ENCODE results near the gene IQCC.

IQCC gene

DNA sequence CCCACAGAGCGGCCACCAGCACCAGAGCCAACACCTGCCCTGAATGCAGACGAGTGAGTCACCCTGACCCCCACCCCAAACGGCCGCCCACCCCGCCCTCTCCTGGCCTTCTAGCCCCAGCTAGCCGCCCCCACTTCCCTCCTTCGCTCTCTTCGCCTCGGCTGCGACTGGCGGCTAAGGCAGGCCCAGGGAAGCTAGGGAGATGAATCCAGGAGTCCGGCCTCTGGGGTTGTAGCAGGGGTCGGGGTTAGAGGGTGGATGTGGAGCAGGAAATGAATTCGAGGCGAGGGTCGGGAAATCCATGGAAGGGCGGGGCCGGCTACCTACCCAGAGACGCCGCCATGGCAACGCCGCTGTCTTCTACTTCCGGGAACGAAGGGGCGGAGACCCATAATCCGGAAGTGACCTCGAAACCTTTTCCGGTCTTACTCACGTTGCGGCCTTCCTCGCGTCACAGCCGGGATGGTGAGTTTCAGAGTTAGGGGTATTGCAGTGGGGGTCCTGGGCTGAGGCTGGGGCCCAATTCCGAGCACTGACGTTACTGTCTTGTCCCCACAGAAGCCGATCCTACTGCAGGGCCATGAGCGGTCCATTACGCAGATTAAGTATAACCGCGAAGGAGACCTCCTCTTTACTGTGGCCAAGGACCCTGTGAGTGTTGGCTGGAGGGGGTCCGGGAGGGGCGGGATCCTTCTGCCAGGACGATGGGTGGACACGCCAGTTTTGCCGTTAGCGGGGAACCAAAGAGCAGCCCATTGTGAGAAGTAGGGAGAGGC, 16.7 kb downstream of the IQCC start, which contains the start of the genes EIF3I and TMEM234:
Gene EIF3I (plus strand): TSS at position 428 of the 776 bp plus-strand sequence. CDS start 35 bp downstream, at position 463.
Gene TMEM234 (minus strand): TSS at position 374 of the 776 bp plus-strand sequence. CDS start 31 bp downstream, at position 343.
- DNase-seq = peak in 50 of 51 donors; percentile 14 to 95 (median 84)

DNA sequence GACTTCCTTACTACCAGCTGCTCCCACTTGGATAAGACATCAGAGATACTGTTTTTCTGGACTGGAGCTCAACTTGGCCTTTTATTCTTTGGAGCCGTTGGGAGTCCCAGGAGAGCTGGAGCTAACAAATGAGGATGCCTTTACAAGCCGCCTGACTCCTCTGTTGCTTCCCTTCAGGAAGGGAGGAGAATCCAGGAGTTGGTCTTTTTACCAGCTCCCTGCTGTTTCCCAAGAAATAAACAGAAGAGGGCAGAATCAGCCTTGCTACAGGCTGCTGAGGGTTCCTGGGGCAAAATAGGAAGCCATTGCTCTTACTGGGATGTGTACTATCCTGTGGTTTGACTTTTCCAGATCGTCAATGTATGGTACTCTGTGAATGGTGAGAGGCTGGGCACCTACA, 18.2 kb downstream of the IQCC start:
- no peak for DNase-seq

DNA sequence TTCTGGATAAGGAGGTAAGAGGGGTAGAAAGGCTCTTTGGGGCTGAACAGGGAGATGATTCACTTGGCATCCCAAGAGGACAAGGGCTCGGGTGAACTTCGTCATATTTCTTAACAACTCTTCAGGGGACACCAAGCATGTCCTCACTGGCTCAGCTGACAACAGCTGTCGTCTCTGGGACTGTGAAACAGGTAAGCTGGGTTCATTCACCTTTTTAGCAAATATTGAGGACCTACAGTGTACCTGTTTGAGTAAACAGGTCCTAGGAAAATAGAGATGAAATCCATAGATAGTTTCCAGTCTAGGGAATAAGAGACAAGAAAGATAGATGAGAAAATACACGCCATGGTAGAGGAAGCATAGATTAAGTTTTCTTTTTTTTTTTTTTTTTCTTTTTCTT, 18.8 kb downstream of the IQCC start:
- no peak for DNase-seq

DNA sequence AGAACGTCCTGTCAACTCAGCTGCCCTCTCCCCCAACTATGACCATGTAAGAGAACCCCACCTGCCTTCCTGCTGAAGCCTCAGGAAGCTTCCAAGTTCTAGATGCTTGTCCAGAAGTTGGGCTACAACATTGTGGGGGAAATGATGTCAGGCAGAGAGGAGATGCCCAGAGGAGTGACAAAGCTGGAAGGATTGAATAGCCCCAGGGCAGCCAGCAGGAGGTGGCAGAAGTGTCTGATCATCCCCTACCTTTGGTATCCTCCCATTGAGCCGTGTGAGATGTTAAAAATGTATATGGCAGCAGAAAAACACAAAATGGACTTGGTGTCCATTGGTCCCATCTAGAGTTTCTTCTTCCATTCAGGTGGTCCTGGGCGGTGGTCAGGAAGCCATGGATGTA, 23.3 kb downstream of the IQCC start:
- DNase-seq = no peak

DNA sequence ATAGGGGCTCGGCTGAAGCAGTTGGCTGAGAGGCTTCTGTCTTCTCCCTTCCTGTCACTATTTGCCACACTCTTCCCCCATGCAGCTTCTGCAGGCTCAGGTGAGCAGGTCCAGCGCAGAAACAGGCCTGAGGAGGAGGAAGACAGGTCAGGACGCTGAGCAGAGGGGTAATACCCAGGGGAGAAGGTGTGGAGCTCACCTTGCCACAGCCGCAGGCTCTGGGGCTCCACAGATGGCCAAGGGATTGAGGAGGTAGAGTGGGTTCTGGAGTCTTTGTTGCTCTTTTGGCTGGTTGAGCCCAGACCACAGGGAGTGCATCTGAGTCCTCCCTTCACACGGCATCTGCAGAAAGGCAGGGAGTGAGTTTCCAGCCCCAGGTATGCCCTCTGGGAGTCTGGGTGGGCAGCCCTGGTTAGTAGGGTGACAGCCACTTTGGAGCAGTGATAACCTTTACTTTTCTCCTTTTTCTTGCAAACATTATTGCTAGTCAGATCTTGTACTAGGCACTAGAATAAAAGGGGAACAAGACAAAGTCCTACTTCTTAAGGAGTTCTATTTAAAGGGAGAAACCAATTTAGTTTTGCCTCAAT, 26.5 kb downstream of the IQCC start:
- DNase-seq = no peak

DNA sequence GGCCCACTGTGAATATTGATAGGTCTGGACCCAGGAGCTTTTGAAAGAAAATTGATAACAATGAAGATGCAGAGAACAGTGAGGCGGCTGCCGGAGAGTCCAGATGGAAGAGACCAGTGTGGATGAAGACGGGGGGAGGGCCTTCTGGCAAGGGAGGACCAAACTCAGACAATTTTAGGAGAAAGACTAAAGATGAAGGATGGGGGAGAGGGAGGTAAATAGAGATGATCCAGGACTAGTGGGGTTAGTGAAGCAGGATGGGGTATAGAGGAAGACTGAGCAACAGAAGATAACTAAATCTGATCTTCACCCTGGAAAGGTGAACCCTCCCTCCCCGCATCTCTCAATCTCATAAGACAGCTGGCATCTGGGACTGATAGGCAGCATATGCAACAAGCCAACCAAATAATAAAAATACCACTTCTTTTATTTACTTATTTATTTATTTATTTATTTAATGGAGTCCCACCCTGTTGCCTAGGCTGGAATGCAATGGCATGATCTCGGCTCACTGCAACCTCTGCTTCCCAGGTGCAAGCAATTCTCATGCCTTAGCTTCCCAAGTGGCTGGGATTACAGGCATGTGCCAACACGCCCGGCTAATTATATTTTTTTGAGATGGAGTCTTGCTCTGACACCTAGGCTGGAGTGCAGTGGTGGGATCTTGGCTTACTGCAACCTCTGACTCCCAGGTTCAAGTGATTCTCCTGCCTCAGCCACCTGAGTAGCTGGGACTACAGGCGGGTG, 27.3 kb downstream of the IQCC start:
- no peak for DNase-seq

DNA sequence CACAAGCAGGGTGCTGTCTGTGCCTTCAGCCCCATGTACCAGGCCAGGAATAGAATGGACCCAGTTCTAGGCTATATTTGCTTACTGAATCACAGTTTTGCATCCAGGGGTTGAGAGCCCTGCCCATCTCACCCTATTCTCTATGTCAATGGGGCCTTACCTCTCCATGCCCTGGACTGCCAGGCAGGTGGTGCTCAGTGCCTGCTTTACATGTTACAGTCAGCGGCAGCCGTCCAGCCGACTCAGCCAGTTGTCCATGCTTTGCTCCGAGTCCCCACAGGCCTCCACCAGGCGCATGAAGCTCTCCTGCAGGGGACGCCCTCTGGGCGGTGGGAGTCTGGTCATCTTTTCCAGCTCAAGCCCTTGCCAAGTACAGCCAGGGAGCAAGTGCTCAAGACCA, 29.3 kb downstream of the IQCC start:
- DNase-seq = no peak

DNA sequence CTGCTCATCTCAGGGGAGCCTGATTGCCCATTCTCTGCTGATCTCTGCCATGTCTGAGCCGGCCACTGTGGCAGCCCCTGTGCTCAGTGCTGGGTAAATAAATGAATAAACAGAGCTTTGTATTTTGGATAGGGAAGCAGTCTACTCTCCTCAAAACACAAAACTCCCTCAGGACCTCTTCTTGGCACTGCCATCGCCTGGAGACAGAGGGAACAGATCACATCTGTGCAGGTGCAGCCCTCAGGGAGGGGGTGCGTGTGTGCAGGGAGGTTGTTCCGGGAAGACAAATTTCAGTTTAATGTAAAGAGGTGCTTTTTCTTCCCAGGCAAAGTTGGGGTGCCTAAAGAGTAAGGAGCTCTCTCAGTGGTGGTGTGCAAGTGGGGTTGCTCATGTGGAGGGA, 33.9 kb downstream of the IQCC start:
- DNase-seq = peak in 4 of 51 donors; percentile 4 to 16 (median 8)

DNA sequence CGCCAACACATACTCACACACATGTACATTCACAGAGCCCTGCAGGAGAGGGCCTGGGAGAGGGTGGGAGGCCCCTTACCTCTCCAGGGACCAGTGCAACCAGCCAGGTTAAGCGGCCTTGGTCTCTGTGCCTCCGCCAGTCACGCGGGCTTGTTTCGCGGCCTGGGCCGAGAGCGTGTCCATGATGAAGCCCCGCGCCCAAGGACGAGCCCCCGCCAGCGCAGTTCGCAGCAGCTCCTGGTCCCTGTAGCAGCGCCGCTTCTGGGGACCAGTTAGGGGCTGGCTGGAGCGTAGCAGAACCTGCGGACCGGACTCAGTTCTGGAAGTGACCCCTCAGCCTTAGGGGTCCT, 34.3 kb downstream of the IQCC start:
- peak in 7 of 51 donors; percentile 8 to 43 (median 32) for DNase-seq

DNA sequence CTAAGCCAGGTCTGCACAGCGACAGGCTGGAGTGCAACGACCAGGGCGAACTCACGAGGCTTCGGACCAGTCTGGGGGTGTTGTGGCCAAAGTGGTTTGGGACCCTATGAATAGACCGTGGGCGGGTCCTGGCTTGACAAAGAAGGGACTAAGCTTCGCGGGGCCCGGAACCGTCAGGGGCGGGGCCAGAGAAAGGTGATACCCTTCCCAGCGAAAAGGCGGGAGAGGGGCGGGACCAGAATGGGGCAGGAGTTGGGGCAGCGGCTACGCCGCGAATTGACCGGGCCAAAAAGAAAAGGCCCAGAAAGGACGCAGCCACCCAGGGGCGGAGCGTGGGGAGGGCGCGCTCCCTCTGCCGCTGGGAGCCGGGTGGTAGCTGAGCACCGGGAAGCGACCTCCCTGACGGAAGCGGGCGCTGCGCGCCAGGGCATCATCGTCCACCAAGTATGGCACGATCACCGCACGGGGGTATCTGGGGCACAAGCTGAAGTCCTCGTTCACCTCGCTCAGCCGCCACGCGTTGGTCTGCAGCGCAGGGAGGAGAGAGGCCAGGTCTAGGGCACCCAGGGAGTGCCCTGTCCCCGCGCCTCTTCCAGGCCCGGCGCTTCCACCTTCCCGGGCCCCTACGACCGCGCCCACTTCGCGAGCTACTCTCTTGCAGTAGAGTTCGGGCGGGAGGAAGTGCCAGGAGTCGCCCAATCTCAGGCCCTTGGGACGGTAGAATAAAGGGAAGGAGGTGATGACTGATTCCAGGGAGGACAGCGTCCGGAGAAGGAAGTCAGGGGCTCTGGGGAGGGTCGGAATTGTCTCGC, 34.9 kb downstream of the IQCC start:
- DNase-seq = peak in 45 of 51 donors; percentile 8 to 81 (median 50)

DNA sequence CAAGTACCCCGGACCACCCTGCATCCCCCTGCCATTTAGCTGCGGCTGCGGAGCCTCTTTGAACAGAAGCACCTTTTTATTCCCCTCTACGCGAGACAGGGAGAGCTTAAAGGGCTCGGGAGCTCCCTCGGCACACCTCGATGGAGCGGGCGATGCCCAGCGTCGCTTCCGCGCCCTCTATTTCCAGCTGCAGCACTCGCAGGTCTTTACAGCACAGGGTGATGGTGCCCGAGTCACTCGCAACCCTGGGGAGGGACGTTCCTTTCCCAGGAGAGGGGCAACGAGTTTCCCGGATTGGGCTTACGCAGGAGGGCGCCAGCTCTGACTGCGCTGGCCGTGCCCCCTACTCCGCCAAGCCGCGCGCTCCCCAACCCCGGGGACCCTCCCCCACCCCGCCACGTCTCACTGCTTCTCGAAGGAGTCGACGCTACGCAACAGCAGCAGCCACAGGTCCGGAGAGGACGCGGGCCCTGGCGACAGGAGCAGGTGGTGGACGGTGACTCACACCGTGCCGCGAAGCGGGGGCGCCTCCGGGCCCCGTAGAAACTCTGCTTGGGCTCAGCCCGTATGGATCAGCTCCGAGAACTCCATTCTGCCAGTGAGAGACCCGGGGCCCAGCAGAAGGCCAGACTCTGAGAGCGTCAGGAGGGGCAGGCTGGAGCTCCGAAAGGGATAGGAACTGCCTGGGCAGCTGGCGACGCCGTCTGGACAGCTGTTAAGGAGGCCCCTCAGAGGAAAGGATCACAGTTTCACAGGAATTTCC, 35.7 kb downstream of the IQCC start:
- peak in 43 of 51 donors; percentile 11 to 79 (median 51) for DNase-seq

DNA sequence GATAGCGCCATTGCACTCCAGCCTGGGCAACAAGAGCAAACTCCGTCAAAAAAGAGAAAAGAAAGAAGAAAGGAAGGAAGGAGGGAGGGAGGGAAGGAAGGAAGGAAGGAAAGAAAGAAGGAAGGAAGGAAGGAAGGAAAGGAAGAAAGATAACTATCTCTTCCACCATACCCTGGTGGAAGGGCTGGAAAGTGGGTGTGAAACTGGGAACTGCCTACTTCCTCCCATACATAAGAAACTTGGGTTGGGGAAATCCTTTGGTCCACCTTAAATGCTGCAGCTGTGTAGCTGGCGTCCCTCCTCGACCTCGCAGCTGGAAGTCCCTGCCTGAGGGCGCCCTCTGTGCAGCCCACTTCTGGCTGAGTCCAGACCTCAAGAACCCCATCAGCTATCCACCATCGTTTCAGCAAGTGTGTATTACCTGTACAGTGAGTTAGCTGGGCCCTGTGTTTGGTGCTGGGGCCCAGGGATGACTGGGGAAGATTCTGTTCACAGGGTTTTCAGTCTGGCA, 36.9 kb downstream of the IQCC start:
- DNase-seq = peak in 31 of 51 donors; percentile 5 to 72 (median 24)

DNA sequence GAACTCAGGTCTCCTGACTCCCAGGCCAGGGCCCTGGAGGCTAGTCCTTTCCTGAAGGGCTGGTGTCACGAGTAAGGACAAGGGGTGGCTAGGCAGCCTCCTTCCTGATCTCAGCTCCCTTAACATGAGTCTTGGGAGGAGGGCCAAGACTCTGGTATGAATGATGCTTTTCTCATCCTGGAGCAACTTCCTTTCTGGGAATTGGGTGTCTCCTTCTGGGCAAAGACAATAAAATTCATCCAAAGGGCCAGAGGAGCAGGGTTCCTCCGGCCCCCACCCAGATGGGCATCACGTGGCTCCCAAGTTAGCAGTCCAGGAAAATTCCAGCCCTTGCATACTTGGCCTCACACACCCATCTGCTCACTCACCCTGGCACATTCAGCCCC, 41.4 kb downstream of the IQCC start, which contains the start of gene FAM167B:
Gene FAM167B (plus strand): TSS at position 335 of the 386 bp plus-strand sequence. CDS start 200 bp downstream, outside the sequence.
- DNase-seq = no peak

DNA sequence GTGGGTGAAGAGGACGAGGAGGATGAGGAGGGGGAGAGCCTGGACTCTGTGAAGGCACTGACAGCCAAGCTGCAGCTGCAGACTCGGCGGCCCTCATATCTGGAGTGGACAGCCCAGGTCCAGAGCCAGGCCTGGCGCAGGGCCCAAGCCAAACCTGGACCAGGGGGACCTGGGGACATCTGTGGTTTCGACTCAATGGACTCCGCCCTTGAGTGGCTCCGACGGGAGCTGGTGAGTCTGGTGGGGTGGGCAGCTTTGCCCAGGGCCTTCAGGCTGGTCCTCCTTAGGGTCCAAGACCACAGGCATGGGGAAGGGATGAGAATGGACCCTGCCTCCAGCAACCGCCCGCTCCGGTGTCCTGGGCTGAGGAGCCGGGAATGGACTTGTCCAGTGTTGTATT, 42.0 kb downstream of the IQCC start:
- DNase-seq = no peak

DNA sequence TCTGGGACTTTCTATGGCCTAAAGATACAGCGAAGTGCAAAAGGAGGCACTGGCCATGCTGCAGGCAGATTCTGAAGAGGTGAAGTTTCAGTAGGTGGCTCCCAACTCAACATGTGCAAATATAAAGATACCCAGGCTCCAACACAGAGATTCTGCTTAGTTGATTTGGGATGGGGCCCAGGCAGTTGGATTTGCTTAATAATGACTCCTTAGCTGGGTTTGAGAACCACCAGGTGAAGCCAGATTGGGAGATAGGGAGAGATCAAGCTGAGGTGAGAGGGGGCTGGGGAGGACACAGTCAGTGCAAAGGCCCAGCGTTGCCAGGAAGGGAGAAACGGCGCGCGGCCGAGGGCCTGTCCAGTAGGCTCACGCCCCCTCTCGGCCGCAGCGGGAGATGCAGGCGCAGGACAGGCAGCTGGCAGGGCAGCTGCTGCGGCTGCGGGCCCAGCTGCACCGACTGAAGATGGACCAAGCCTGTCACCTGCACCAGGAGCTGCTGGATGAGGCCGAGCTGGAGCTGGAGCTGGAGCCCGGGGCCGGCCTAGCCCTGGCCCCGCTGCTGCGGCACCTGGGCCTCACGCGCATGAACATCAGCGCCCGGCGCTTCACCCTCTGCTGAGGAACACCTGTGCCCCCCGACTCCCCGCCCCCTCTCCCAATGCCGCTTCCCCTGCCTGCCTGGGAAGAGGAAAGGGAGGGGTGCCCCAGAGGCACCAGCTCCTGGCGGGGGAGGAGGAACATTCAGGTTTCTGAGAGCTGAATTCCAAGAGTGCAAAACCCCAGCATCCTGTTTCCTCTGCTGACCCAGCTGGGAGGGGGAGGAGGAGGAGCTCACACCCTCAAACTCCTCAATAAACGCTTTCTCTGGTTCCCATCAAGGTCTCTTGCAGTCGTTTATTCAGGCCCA, 42.8 kb downstream of the IQCC start:
- DNase-seq = peak in 25 of 51 donors; percentile 2 to 59 (median 14)

DNA sequence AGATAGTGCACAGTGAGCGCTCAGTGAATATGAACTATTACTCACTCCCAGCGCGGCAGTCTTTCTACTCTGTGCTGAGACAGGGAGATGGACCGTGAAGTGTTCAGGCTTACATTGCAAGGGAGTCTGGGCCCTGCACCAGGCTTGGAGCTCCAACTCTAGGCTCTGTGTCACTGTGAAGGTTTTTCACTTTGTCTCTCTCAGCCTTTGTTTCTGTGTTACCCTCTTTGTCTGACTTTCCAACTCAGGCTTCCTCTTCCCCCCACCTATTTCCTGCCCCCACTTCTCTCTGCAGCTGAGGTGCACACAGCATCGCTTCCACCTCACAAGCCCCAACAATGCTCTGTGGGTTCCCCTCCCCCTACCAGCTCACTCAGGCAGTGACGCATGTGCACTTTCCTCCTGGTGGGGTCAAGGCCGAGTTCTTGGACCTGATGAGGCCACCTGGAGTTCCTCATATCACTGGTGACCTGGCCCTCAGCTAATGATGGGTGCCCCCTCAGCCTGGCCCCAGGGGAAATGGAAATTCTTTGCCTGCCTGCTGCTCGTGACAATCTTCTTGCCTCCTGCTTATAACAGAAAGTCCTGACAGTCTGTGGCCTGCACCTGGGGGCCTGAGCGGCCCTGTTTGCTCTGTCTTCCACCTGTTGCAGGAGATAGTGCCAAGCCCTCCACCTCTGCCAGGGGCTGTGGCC, 44.5 kb downstream of the IQCC start:
- DNase-seq = peak in 1 of 51 donors; percentile 8

DNA sequence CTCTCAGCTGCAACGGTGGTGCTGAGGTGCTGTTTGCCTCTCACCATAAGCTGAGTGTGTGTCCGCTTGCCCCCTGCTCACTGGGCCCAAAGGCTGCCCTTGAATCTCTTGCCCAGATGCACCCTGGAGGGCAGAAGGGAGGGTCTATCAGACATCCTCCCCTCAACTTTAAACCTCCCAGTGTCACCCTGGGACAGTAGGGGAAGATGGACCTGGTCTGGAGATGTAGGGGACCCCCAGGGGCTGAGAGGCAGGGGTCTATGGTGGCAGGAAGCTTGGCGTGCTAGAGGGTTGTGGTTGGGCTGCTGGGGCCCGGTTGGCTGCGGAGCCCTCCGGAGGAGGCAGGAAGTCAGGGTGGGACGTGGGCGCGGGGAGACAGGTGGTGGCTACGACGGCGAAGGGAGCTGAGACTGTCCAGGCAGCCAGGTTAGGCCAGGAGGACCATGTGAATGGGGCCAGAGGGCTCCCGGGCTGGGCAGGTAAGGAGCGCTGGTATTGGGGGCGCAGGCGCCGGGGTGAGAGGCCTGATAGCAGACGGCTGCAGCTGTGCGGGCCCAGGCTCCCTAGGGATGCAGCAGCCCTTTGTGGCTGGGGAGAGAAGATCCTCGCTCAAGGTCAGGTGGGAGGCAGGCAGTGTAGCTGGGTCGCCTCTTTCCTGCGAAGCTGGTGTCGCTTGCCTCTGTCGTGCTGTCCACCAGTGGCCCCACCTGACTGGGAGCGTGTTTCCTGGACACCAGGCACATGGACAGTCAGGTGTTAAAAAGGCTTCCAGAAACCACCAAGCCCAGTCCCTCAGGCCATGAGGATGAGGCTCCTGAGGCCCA, 45.6 kb downstream of the IQCC start, which contains the start of gene LCK:
Gene LCK (plus strand): TSS at position 373 of the 824 bp plus-strand sequence. CDS start 23,065 bp downstream, outside the sequence.
- no peak for DNase-seq

All from hypothalamus (tissue), 51 donors.